WTC11 (cell line): ENCODE results near the gene ISCU. TPM values are rescaled to one million over a fixed set of nuclear protein-coding genes. Genes with fewer than 3 reads are reported as not detected.

Source experiments
- ATAC-seq: fragments of 200-7000 bp; cut with Tn5 transposase; 2 replicates; pipeline ENCODE4 v1.10.0; 2021; ENCODE audit warnings: mild to moderate bottlenecking, moderate library complexity
- CTCF ChIA-PET: fragments of 300-600 bp; sonication (Branson Sonifier 250); formaldehyde crosslinking; loops from one replicate; lab custom pipeline; 2021; ENCODE audit warnings: antibody characterized with exemption; lab: Charles Lee
- POLR2A ChIA-PET: fragments of 350-600 bp; sonication (Branson Sonifier 250); formaldehyde crosslinking; loops from one replicate; lab custom pipeline; 2021; ENCODE audit warnings: antibody characterized with exemption; lab: Charles Lee
- DNase-seq: peaks from one replicate; pipeline ENCODE4 v3.0.0; 2021; ENCODE audit warnings: low spot score
- H3K27ac Mint-ChIP-seq: 2 replicates; pipeline ENCODE4 v1.8.0; 2021; ENCODE audit warnings: mixed read lengths
- H3K27me3 Mint-ChIP-seq: 2 replicates; pipeline ENCODE4 v1.8.0; 2021; ENCODE audit warnings: low read depth, mild to moderate bottlenecking, moderate library complexity, mixed read lengths
- H3K36me3 Mint-ChIP-seq: 2 replicates; pipeline ENCODE4 v1.8.0; 2021; ENCODE audit warnings: mixed read lengths
- H3K4me1 Mint-ChIP-seq: 2 replicates; pipeline ENCODE4 v1.8.0; 2022; ENCODE audit warnings: mixed read lengths
- H3K4me3 Mint-ChIP-seq: 2 replicates; pipeline ENCODE4 v1.8.0; 2021; ENCODE audit warnings: mild to moderate bottlenecking, moderate library complexity, mixed read lengths
- H3K9me3 Mint-ChIP-seq: 2 replicates; pipeline ENCODE4 v1.8.0; 2021; ENCODE audit warnings: mixed read lengths
- ATF2 ChIP-seq: sonication (generic); formaldehyde crosslinking; IDR thresholded peaks from 2 replicates; pipeline ENCODE4 v1.8.1; 2022; ENCODE audit warnings: low read depth, missing genetic modification reagents, borderline replicate concordance
- GABPB1 ChIP-seq: sonication (generic); formaldehyde crosslinking; IDR thresholded peaks from 2 replicates; pipeline ENCODE4 v1.8.1; 2023; ENCODE audit warnings: mild to moderate bottlenecking, missing genetic modification reagents
- GRHL2 ChIP-seq: fragments of 250-450 bp; sonication (Bioruptor Pico); IDR thresholded peaks from 2 replicates; pipeline ENCODE4 v1.8.0; 2022; ENCODE audit warnings: mild to moderate bottlenecking, moderate library complexity; ENCODE audit not compliant: insufficient replicate concordance, severe bottlenecking
- MLX ChIP-seq: sonication (generic); formaldehyde crosslinking; IDR thresholded peaks from 2 replicates; pipeline ENCODE4 v1.8.1; 2023; ENCODE audit warnings: mild to moderate bottlenecking, missing genetic modification reagents, moderate library complexity
- MYBL2 ChIP-seq: sonication (generic); formaldehyde crosslinking; IDR thresholded peaks from 2 replicates; pipeline ENCODE4 v1.8.1; 2023; ENCODE audit warnings: mild to moderate bottlenecking, moderate library complexity, missing genetic modification reagents
- NR1H2 ChIP-seq: sonication (generic); formaldehyde crosslinking; IDR thresholded peaks from 2 replicates; pipeline ENCODE4 v1.9.0; 2021; ENCODE audit warnings: mild to moderate bottlenecking, moderate library complexity, missing genetic modification reagents
- OVOL2 ChIP-seq: fragments of 250-450 bp; sonication (Bioruptor Pico); IDR thresholded peaks from 2 replicates; pipeline ENCODE4 v1.9.0; 2021; ENCODE audit warnings: mild to moderate bottlenecking, borderline replicate concordance
- STAT6 ChIP-seq: sonication (generic); formaldehyde crosslinking; conservative IDR thresholded peaks from 2 replicates; pipeline ENCODE4 v1.8.1; 2023; ENCODE audit warnings: mild to moderate bottlenecking, low read depth, missing genetic modification reagents, moderate library complexity
- TEAD4 ChIP-seq: sonication (generic); formaldehyde crosslinking; IDR thresholded peaks from 2 replicates; pipeline ENCODE4 v1.8.0; 2022; ENCODE audit warnings: mild to moderate bottlenecking, missing genetic modification reagents
- USF1 ChIP-seq: sonication (generic); formaldehyde crosslinking; IDR thresholded peaks from 2 replicates; pipeline ENCODE4 v1.8.0; 2022; ENCODE audit warnings: mild to moderate bottlenecking, missing genetic modification reagents
- ZNF138 ChIP-seq: sonication (generic); formaldehyde crosslinking; conservative IDR thresholded peaks from 2 replicates; pipeline ENCODE4 v1.8.1; 2022; ENCODE audit warnings: mild to moderate bottlenecking, moderate library complexity, missing genetic modification reagents
- total RNA-seq: library from RNA; stranded (reverse); gene quantifications from 3 replicates; pipeline ENCODE4 v1.2.3, GENCODE V29; 2021
- TF ChIP-seq, protein P1 (sequence below): sonication (generic); formaldehyde crosslinking; IDR thresholded peaks from 2 replicates; pipeline ENCODE4 v1.8.0; 2023; ENCODE audit warnings: missing genetic modification reagents
- TF ChIP-seq, protein P2 (sequence below): sonication (generic); formaldehyde crosslinking; IDR thresholded peaks from 2 replicates; pipeline ENCODE4 v1.8.1; 2022; ENCODE audit warnings: low read depth, mild to moderate bottlenecking, moderate library complexity, missing genetic modification reagents, borderline replicate concordance
- TF ChIP-seq, protein P3 (sequence below): fragments of 250-450 bp; sonication (Bioruptor Pico); IDR thresholded peaks from 2 replicates; pipeline ENCODE4 v2.1.2; 2022; ENCODE audit warnings: mild to moderate bottlenecking, moderate library complexity
- TF ChIP-seq, protein P4 (sequence below): fragments of 200-600 bp; IDR thresholded peaks from 2 replicates; pipeline ENCODE4 v1.8.0; 2022; ENCODE audit warnings: antibody characterized with exemption

The ISCU gene
- total RNA-seq, 1 experiment from 2014 or later = 85.9 TPM

GRCh38 chr12:108602976-108603704 is 40.7 kb downstream of the ISCU start:
- Mint-ChIP-seq H3K27me3 (no peaks in the 10 kb centered on the region), H3K36me3 (no peaks in the 10 kb centered on the region), H3K4me3 (no peak overlapping the region), H3K9me3 (no peaks in the 10 kb centered on the region), H3K27ac (no peak overlapping the region), H3K4me1 (peaks cover 12% of the 10 kb centered on the region)
- POLR2A ChIA-PET = no interaction called here
- no peak for DNase-seq
- no peak for ATAC-seq
- TF ChIP-seq, protein P1, sequence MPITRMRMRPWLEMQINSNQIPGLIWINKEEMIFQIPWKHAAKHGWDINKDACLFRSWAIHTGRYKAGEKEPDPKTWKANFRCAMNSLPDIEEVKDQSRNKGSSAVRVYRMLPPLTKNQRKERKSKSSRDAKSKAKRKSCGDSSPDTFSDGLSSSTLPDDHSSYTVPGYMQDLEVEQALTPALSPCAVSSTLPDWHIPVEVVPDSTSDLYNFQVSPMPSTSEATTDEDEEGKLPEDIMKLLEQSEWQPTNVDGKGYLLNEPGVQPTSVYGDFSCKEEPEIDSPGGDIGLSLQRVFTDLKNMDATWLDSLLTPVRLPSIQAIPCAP (CRISPR knock-in tag) = no peak
- no peak for TF ChIP-seq MYBL2 (CRISPR knock-in tag)
- TF ChIP-seq ZNF138 (CRISPR knock-in tag) = no peak
- TF ChIP-seq GRHL2 (CRISPR knock-in tag) = no peak
- CTCF ChIA-PET = no interaction called here

DNA sequence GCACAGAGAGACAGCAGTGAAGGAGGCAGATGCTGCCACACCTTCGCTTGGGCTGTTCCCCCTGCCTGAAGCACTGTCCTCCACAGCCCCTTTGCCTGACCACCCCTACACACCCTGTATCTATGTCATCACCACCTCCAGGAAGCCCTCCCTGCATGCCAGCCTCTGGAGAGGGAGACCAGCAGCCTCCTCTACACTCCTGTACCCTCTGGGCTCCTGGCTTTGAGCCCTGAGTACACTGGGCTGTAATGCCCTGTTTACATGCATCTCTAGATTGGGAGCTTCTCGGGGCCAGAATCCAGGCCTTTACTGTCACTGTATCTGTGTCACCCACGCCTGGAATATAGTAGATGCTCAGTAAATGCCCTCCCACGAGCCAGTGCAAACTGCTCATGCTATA is 41.3 kb downstream of the ISCU start:
- ATAC-seq (no peak), DNase-seq (no peak)
- POLR2A ChIA-PET = no interaction called here
- CTCF ChIA-PET = interaction anchor here (1.4 to 1.5 kb wide), 2 partner anchors 9 to 17 kb away, joined by 4 to 8 read pairs; no protein-coding TSS in a partner anchor
- Mint-ChIP-seq H3K27me3 (no peaks in the 10 kb centered on the region), H3K27ac (no peak overlapping the region; the same call in 1 of the 2 replicates), H3K9me3 (no peaks in the 10 kb centered on the region), H3K36me3 (no peaks in the 10 kb centered on the region), H3K4me3 (no peak overlapping the region), H3K4me1 (peaks cover 12% of the 10 kb centered on the region)
- no peak for TF ChIP-seq TEAD4 (CRISPR knock-in tag)
- TF ChIP-seq GRHL2 (CRISPR knock-in tag) = no peak
- no peak for TF ChIP-seq GABPB1 (CRISPR knock-in tag)
- TF ChIP-seq, protein P2, sequence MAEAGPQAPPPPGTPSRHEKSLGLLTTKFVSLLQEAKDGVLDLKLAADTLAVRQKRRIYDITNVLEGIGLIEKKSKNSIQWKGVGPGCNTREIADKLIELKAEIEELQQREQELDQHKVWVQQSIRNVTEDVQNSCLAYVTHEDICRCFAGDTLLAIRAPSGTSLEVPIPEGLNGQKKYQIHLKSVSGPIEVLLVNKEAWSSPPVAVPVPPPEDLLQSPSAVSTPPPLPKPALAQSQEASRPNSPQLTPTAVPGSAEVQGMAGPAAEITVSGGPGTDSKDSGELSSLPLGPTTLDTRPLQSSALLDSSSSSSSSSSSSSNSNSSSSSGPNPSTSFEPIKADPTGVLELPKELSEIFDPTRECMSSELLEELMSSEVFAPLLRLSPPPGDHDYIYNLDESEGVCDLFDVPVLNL = no peak
- TF ChIP-seq, protein P3, sequence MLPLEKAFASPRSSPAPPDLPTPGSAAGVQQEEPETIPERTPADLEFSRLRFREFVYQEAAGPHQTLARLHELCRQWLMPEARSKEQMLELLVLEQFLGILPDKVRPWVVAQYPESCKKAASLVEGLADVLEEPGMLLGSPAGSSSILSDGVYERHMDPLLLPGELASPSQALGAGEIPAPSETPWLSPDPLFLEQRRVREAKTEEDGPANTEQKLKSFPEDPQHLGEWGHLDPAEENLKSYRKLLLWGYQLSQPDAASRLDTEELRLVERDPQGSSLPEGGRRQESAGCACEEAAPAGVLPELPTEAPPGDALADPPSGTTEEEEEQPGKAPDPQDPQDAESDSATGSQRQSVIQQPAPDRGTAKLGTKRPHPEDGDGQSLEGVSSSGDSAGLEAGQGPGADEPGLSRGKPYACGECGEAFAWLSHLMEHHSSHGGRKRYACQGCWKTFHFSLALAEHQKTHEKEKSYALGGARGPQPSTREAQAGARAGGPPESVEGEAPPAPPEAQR (CRISPR knock-in tag) = no peak
- TF ChIP-seq MLX (CRISPR knock-in tag) = no peak
- TF ChIP-seq NR1H2 (CRISPR knock-in tag) = no peak
- TF ChIP-seq ATF2 (CRISPR knock-in tag) = no peak
- TF ChIP-seq OVOL2 (CRISPR knock-in tag) = no peak
- no peak for TF ChIP-seq USF1 (CRISPR knock-in tag)
- TF ChIP-seq, protein P4, sequence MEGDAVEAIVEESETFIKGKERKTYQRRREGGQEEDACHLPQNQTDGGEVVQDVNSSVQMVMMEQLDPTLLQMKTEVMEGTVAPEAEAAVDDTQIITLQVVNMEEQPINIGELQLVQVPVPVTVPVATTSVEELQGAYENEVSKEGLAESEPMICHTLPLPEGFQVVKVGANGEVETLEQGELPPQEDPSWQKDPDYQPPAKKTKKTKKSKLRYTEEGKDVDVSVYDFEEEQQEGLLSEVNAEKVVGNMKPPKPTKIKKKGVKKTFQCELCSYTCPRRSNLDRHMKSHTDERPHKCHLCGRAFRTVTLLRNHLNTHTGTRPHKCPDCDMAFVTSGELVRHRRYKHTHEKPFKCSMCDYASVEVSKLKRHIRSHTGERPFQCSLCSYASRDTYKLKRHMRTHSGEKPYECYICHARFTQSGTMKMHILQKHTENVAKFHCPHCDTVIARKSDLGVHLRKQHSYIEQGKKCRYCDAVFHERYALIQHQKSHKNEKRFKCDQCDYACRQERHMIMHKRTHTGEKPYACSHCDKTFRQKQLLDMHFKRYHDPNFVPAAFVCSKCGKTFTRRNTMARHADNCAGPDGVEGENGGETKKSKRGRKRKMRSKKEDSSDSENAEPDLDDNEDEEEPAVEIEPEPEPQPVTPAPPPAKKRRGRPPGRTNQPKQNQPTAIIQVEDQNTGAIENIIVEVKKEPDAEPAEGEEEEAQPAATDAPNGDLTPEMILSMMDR = no peak
- no peak for TF ChIP-seq STAT6 (CRISPR knock-in tag)
